K562 (cell line): Measurements from ENCODE around the gene DYNC1I1. TPM values are rescaled to one million over a fixed set of nuclear protein-coding genes. Genes with fewer than 3 reads are reported as not detected.
A peak's percentile ranks its signal among the peaks of the same experiment; 100 is the strongest.

Experiments
- ATAC-seq: fragments of 200-7000 bp; cut with Tn5 transposase; 3 replicates; pipeline ENCODE4 v1.9.1; 2020; ENCODE audit warnings: moderate library complexity
- BruUV-seq: library from RNA; stranded (reverse); fragments of 400-500 nt; replicated peaks from 2 replicates; lab custom pipeline; 2021; lab: Mats Ljungman, UMichigan
- CTCF ChIA-PET: fragments of 300-600 bp; formaldehyde crosslinking; extraction: SDS; loops from one replicate; lab custom pipeline; 2021; ENCODE audit warnings: low intra/inter-chr PET ratio; lab: Yijun Ruan, JAX
- POLR2A ChIA-PET: fragments of 300-600, 350-650 bp; sonication (Branson Sonifier 250); formaldehyde crosslinking; extraction: SDS; loops from one replicate; lab custom pipeline; 2021; ENCODE audit warnings: antibody characterized with exemption, inconsistent platforms; lab: Yijun Ruan, JAX
- DNase-seq, 4 experiments: peaks; one replicate each; pipeline versions ENCODE4 v3.0.0 to v3.0.0-alpha.2; 2011 to 2018; ENCODE audit warnings: low spot score in 3 of 4, mixed read lengths in 3 of 4; ENCODE audit errors: extremely low read depth in 1 of 4
- FAIRE-seq: peaks from 2 replicates; lab custom pipeline; 2011; peaks lifted over from hg19 to GRCh38; lab: Jason Lieb, UNC
- H2AFZ ChIP-seq: 2 replicates; pipeline ENCODE4 v1.6.0; 2011; ENCODE audit warnings: low read depth, low read length, control low read depth, inconsistent platforms
- H3K27ac ChIP-seq: fragments of 200-600 bp; 3 replicates; pipeline ENCODE4 v1.8.0; 2011; ENCODE audit warnings: low read depth, mild to moderate bottlenecking, control low read depth, inconsistent platforms, low read length, moderate library complexity, mixed read lengths; ENCODE audit errors: extremely low read depth
- H3K27me3 ChIP-seq, 2 experiments: fragments of 300-600 bp in 1 of 2; 2 replicates in 1 of 2; 3 replicates in 1 of 2; pipeline versions ENCODE4 v1.6.0 to v1.8.0; 2011; ENCODE audit warnings: inconsistent platforms in 2 of 2, low read length in 2 of 2, mild to moderate bottlenecking in 1 of 2, mixed read lengths in 1 of 2, moderate library complexity in 1 of 2; ENCODE audit not compliant: control insufficient read depth in 2 of 2, insufficient read depth in 2 of 2
- H3K36me3 ChIP-seq: fragments of 300-600 bp; 3 replicates; pipeline ENCODE4 v1.8.0; 2011; ENCODE audit warnings: mild to moderate bottlenecking, low read length, inconsistent platforms; ENCODE audit not compliant: control insufficient read depth, insufficient read depth
- H3K4me1 ChIP-seq, 2 experiments: fragments of 200-600 bp in 1 of 2; replicated peaks in 1 of 2; 2 replicates in 1 of 2; 3 replicates in 1 of 2; pipeline versions ENCODE4 v1.5.1 to v1.8.0; 2011; ENCODE audit warnings: inconsistent platforms in 2 of 2, low read length in 2 of 2, mild to moderate bottlenecking in 1 of 2, mixed read lengths in 1 of 2, moderate library complexity in 1 of 2; ENCODE audit not compliant: control insufficient read depth in 2 of 2, insufficient read depth in 2 of 2
- H3K4me2 ChIP-seq: 2 replicates; pipeline ENCODE4 v1.6.1; 2011; ENCODE audit warnings: low read length, control low read depth, inconsistent platforms, mixed read lengths; ENCODE audit not compliant: insufficient read depth
- H3K4me3 ChIP-seq: fragments of 200-600 bp; sonication (generic), shearing (Covaris generic); 2 replicates; pipeline ENCODE4 v1.5.1; 2016; ENCODE audit warnings: control low read depth, inconsistent platforms
- H3K79me2 ChIP-seq: fragments of 200-600 bp; 3 replicates; pipeline ENCODE4 v1.8.0; 2011; ENCODE audit warnings: low read length, inconsistent platforms; ENCODE audit not compliant: control insufficient read depth, insufficient read depth
- H3K9ac ChIP-seq, 2 experiments: 2 replicates each; pipeline versions ENCODE4 v1.6.0 to v1.6.1; 2011; ENCODE audit warnings: low read depth in 2 of 2, low read length in 2 of 2, control low read depth in 1 of 2, inconsistent platforms in 1 of 2, mild to moderate bottlenecking in 1 of 2, mixed read lengths in 1 of 2; ENCODE audit not compliant: insufficient read depth in 1 of 2
- H3K9me1 ChIP-seq: one replicate; pipeline ENCODE4 v1.6.0; 2011; ENCODE audit warnings: inconsistent platforms, mild to moderate bottlenecking, low read length, moderate library complexity; ENCODE audit not compliant: control insufficient read depth, insufficient read depth
- H3K9me3 ChIP-seq: replicated peaks from 2 replicates; pipeline ENCODE4 v1.5.1; 2011; ENCODE audit warnings: low read depth, low read length, inconsistent platforms; ENCODE audit not compliant: control insufficient read depth, insufficient read depth
- H4K20me1 ChIP-seq: replicated peaks from 2 replicates; pipeline ENCODE4 v1.6.1; 2011; ENCODE audit warnings: low read length, inconsistent platforms, mixed read lengths; ENCODE audit not compliant: control insufficient read depth, insufficient read depth
- CTCF ChIP-seq, 3 experiments: IDR thresholded peaks in 2 of 3; conservative IDR thresholded peaks in 1 of 3; 2 replicates each; pipeline ENCODE4 v1.5.1; 2011 to 2012; ENCODE audit warnings: low read length in 3 of 3, mild to moderate bottlenecking in 3 of 3, control low read depth in 2 of 3, improper control_type of control experiment in 1 of 3, inconsistent platforms in 1 of 3, low read depth in 1 of 3, mixed read lengths in 1 of 3, moderate library complexity in 1 of 3; ENCODE audit not compliant: insufficient read depth in 2 of 3
- THAP7 ChIP-seq: fragments of 250-450 bp; sonication (Bioruptor Pico); IDR thresholded peaks from 2 replicates; pipeline ENCODE4 v1.5.0; 2021
- ZEB2 ChIP-seq: fragments of 450-650 bp; IDR thresholded peaks from 2 replicates; pipeline ENCODE4 v1.6.1; 2016
- WGBS: fragments of 100-300 bp; shearing (Covaris generic); methylation state at CpG from one replicate; pipeline ENCODE4 v1.1.6; 2016; ENCODE audit warnings: low coverage, mixed read lengths; ENCODE audit not compliant: insufficient coverage; ENCODE audit errors: missing lambda C conversion rate; 5-methylcytosine and 5-hydroxymethylcytosine counted together
- in situ Hi-C: fragments of 300-500 bp; cut with MboI; formaldehyde crosslinking; loops from 4 replicates; pipeline ENCODE4 v1.15.0; 2018; ENCODE audit warnings: inconsistent platforms, mixed read lengths
- intact Hi-C: fragments of 100-400 bp; cut with micrococcal nuclease; formaldehyde crosslinking; loops from 2 replicates; pipeline ENCODE4 v1.14.2; 2022
- polyA plus RNA-seq, 8 experiments: library from polyadenylated mRNA; depleted of rRNA in 4 of 8; stranded (reverse) in 5 of 8; unstranded in 3 of 8; fragments of >200 nt; fragmentation: Nextera tagmentation in 2 of 8; fragmentation: Illumina TruSeq in 1 of 8; extraction: Ambion mirVana in 2 of 8; extraction: Trizol in 1 of 8; gene quantifications; 2 replicates each; pipeline versions ENCODE4 v1.2.1 to v1.2.3, GENCODE V29; 2011 to 2014; ENCODE audit warnings: inconsistent platforms in 1 of 8, missing spikeins in 1 of 8
- total RNA-seq, 7 experiments: library from RNA; depleted of rRNA in 6 of 7; stranded (reverse); fragments of >200 nt in 6 of 7; fragmentation: Illumina TruSeq in 2 of 7; extraction: Trizol in 2 of 7; gene quantifications; 2 replicates each; pipeline versions ENCODE4 v1.2.1 to v1.2.3, GENCODE V29; 2011 to 2021; ENCODE audit warnings: low replicate concordance in 1 of 7

The DYNC1I1 gene
- total and polyA plus RNA-seq, 9 of the 15 experiments (the other 6 are each of a cell fraction or from before 2014, with no cell fraction given), result 0.22 to 1.5 (median 0.44) TPM

GRCh38 chr7:95843286-95843685 lies 70.9 kb downstream of the DYNC1I1 start:
- Histone ChIP-seq H4K20me1 (no peaks in the 10 kb centered on the region), H2AFZ (no peak overlapping the region), H3K9ac (no peak overlapping the region), H3K36me3 (no peaks in the 10 kb centered on the region), H3K27me3 (no peaks in the 10 kb centered on the region), H3K9me3 (no peaks in the 10 kb centered on the region), H3K4me1 (no peaks in the 10 kb centered on the region), H3K27ac (no peak overlapping the region), H3K4me2 (no peak overlapping the region), H3K79me2 (no peaks in the 10 kb centered on the region), H3K9me1 (no peaks in the 10 kb centered on the region), H3K4me3 (no peak overlapping the region)
- DNase-seq (no peak), FAIRE-seq (no peak), ATAC-seq (peak; percentile 54; the same call in 2 of the 3 replicates)
- in situ Hi-C loops (no loop called here), intact Hi-C loops (no loop called here)
- BruUV-seq, result no TSS peak
- POLR2A ChIA-PET, result no interaction called here
- TF ChIP-seq CTCF (IDR thresholded peaks at IDR 0.05 in 2 of 3, conservative IDR thresholded peaks at IDR 0.05 in 1 of 3; ENCODE audit: insufficient read depth in 2 of 3, low read depth in 1 of 3, low read length in 3 of 3) (peak in 1 of 3 experiments; percentile 11; a peak in 1 of 6 replicates), THAP7 (CRISPR knock-in tag) (no peak)
- 0% methylated on average over 2 of the region's 2 CpGs for WGBS
- CTCF ChIA-PET, result no interaction called here

GRCh38 chr7:95845007-95845406 lies 72.7 kb downstream of the DYNC1I1 start:
- no peaks in the 10 kb centered on the region for H3K9me1 ChIP-seq
- CTCF ChIA-PET, result no interaction called here
- POLR2A ChIA-PET, result interaction anchor here (0.7 kb wide), 1 partner anchor 1613 kb away, joined by 5 read pairs; no protein-coding TSS in a partner anchor
- H3K4me2 ChIP-seq, result no peak overlapping the region
- in situ Hi-C loops (no loop called here), intact Hi-C loops (no loop called here)
- H3K27me3 ChIP-seq, result no peaks in the 10 kb centered on the region
- H3K36me3 ChIP-seq, result no peaks in the 10 kb centered on the region
- H3K27ac ChIP-seq, result no peak overlapping the region
- no peak overlapping the region for H3K9ac ChIP-seq
- no TSS peak for BruUV-seq
- no peak for DNase-seq
- H2AFZ ChIP-seq, result no peak overlapping the region
- H4K20me1 ChIP-seq, result no peaks in the 10 kb centered on the region
- no peaks in the 10 kb centered on the region for H3K79me2 ChIP-seq
- no peak for ATAC-seq
- FAIRE-seq, result no peak
- no peaks in the 10 kb centered on the region for H3K9me3 ChIP-seq
- no peaks in the 10 kb centered on the region for H3K4me1 ChIP-seq
- no peak for TF ChIP-seq ZEB2
- H3K4me3 ChIP-seq, result no peak overlapping the region
